Measurements from ENCODE around the gene NDUFS6. TPM values are rescaled to one million over a fixed set of nuclear protein-coding genes. Genes with fewer than 3 reads are reported as not detected.
A peak's percentile ranks its signal among the peaks of the same experiment; 100 is the strongest.
"Not testable (repeated sequence)": the region's sequence is repeated elsewhere in the genome, so short reads cannot be mapped to it uniquely, and the experiment has no call there.

NDUFS6 gene
- total RNA-seq, 6 experiments from 2014 or later: 33.7 to 55.7 (median 46.2) TPM

DNA sequence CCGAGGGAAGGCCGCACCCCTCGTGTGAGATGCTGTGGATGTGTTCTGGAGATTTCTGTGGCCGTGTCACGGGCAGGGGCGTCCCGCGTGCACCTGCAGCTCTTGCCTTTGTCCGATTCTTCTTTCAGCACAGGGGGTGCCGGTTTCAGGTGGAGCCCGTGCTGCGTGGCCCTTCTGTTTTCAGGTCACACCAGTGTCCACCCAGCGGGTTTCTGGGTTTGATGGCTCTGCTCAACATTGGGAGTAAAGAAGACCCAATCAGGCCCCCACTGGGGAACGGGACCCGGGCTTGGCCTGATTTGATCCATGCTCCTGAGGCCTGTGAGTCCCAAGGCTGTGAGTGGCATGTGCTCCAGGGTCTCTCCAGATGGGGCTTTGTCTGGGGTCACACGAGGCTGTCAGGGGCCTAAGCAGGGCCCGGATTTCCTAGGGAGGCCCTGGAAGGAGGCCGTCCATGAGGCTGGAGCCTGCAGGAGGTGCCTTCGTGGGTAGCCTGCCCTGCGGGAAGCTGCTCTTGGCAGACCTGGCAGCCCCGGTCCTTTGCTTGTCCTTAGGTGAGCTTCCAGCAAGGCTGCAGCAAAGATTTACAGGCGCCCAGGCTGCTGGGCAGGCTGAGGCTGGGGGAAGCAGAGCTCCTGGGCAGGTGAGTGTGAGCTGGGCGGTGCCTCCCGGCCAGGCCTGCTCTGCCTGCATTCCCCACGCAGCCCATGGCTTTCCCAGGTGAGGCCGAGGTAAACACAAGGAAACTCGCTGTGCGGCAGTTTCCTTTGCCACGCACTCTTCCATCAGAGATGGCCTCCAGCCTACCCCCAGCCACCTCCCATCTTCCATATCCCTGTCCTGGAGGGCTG is 14.4 kb upstream of the NDUFS6 start:
- TF ChIP-seq, protein P1, sequence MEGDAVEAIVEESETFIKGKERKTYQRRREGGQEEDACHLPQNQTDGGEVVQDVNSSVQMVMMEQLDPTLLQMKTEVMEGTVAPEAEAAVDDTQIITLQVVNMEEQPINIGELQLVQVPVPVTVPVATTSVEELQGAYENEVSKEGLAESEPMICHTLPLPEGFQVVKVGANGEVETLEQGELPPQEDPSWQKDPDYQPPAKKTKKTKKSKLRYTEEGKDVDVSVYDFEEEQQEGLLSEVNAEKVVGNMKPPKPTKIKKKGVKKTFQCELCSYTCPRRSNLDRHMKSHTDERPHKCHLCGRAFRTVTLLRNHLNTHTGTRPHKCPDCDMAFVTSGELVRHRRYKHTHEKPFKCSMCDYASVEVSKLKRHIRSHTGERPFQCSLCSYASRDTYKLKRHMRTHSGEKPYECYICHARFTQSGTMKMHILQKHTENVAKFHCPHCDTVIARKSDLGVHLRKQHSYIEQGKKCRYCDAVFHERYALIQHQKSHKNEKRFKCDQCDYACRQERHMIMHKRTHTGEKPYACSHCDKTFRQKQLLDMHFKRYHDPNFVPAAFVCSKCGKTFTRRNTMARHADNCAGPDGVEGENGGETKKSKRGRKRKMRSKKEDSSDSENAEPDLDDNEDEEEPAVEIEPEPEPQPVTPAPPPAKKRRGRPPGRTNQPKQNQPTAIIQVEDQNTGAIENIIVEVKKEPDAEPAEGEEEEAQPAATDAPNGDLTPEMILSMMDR (IDR thresholded peaks at IDR 0.05): no peak
- no peak for DNase-seq
- Mint-ChIP-seq H3K27ac (no peak overlapping the region), H3K36me3 (ENCODE audit: low read depth) (no peaks in the 10 kb centered on the region), H3K9me3 (no peaks in the 10 kb centered on the region), H3K4me3 (no peak overlapping the region), H3K4me1 (ENCODE audit: low read depth) (peaks cover 33% of the 10 kb centered on the region), H3K27me3 (ENCODE audit: insufficient read depth) (peaks cover 27% of the 10 kb centered on the region)

DNA sequence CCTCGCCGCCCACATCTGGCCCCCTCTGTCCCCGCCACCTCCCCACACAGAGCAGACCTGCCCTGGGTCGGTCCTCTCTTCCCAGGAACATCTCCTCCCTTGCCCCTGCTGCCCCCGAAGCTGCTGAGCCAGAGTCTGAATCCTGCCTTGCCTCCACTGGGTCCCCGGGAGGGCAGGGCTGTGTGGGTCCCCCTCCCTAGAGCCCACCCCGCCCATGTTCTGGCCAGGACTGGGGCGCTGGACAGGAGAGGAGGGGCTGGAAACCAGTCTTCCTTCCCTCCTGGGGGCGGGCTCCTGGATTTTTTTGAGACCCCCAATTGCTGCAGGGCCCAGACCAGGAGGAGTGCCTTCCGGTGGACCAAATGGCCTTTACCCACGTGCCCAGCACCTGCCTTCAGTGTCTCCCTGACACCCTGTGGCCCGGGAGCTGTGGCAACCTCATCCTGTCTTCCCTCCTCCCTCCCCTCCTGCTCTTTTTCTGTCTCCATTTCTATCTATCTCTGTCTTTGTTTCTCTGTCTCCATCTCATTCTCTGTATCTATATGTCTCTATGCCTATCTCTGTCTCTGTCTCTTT is 13.6 kb upstream of the NDUFS6 start:
- no peak for DNase-seq
- Mint-ChIP-seq H3K4me1 (ENCODE audit: low read depth) (peaks cover 40% of the 10 kb centered on the region), H3K4me3 (no peak overlapping the region), H3K9me3 (no peaks in the 10 kb centered on the region), H3K27ac (no peak overlapping the region), H3K36me3 (ENCODE audit: low read depth) (no peaks in the 10 kb centered on the region), H3K27me3 (ENCODE audit: insufficient read depth) (peaks cover 24% of the 10 kb centered on the region)
- TF ChIP-seq, protein P1 (IDR thresholded peaks at IDR 0.05): no peak

DNA sequence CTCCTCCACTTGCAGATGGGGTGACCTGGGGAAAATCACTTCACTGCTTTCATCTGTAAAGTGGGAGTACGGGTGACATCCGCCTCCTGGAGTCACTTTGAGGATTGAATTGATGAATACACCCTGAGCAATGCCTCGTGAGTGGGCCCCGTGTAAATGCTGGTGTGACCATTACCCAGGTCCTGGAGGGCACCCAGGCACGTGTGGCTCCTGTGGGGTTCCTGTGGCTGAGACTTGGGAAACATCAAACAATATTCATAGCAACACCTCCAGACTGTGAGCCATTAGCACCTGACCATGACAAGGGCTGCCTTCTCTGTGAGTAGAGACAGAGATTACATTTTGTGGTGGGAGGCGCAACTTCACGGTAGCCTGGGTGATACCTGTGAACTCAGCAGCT is 13.0 kb upstream of the NDUFS6 start:
- TF ChIP-seq, protein P1 (IDR thresholded peaks at IDR 0.05): no peak
- Mint-ChIP-seq H3K27ac (no peak overlapping the region), H3K4me1 (ENCODE audit: low read depth) (peaks cover 47% of the 10 kb centered on the region), H3K36me3 (ENCODE audit: low read depth) (peaks cover 4% of the 10 kb centered on the region), H3K9me3 (no peaks in the 10 kb centered on the region), H3K27me3 (ENCODE audit: insufficient read depth) (peaks cover 23% of the 10 kb centered on the region), H3K4me3 (no peak overlapping the region)
- DNase-seq: no peak

DNA sequence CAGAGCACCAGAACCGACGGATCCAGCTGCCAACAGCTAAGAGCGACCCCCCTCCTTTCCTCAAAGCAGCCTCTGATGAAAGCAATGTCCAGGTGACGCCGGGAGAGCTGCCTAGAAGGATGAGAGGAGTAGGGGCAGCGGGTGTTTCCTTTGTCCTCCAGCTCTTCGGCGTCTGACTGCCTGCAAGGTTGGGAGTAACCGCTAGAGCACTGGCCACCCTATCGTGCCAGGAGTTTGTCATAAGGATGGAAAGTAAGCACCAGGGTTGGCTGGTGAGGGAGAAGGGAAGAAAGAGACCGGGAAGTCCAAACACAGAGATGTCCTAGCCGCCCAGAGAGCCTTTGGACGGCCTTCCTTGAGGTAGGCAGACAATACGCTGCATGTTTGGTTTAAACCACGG is 12.4 kb upstream of the NDUFS6 start:
- DNase-seq: no peak
- Mint-ChIP-seq H3K36me3 (ENCODE audit: low read depth) (peaks cover 5% of the 10 kb centered on the region), H3K27ac (no peak overlapping the region; the same call in 1 of the 2 replicates), H3K9me3 (no peaks in the 10 kb centered on the region), H3K4me1 (ENCODE audit: low read depth) (peaks cover 53% of the 10 kb centered on the region), H3K27me3 (ENCODE audit: insufficient read depth) (peaks cover 17% of the 10 kb centered on the region), H3K4me3 (peak overlapping the region; percentile 82; the same call in 1 of the 2 replicates)
- TF ChIP-seq, protein P1 (IDR thresholded peaks at IDR 0.05): no peak

DNA sequence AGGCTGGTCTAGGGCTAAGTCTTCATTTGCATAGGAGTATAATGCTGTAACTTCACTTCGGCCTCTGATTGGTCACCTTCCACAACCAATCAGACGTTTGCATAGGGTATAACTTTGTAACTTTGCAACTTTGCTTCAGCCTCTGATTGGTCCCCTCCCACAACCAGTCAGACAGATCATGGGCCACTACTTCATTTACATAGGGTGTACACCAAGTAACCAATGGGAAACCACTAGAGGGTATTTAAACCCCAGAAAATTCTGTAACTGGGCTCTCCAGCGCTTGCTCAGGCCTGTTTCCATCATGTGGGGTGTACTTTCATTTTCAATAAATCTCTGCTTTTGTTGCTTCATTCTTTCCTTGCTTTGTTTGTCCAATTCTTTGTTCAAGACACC is 11.8 kb upstream of the NDUFS6 start:
- peak; percentile 92 for DNase-seq
- Mint-ChIP-seq H3K4me1 (ENCODE audit: low read depth) (peaks cover 59% of the 10 kb centered on the region), H3K4me3 (peak overlapping the region; percentile 82), H3K27me3 (ENCODE audit: insufficient read depth) (peaks cover 13% of the 10 kb centered on the region), H3K27ac (peak overlapping the region; percentile 83)
- H3K9me3 Mint-ChIP-seq; H3K36me3 Mint-ChIP-seq (ENCODE audit: low read depth): not testable (repeated sequence)

DNA sequence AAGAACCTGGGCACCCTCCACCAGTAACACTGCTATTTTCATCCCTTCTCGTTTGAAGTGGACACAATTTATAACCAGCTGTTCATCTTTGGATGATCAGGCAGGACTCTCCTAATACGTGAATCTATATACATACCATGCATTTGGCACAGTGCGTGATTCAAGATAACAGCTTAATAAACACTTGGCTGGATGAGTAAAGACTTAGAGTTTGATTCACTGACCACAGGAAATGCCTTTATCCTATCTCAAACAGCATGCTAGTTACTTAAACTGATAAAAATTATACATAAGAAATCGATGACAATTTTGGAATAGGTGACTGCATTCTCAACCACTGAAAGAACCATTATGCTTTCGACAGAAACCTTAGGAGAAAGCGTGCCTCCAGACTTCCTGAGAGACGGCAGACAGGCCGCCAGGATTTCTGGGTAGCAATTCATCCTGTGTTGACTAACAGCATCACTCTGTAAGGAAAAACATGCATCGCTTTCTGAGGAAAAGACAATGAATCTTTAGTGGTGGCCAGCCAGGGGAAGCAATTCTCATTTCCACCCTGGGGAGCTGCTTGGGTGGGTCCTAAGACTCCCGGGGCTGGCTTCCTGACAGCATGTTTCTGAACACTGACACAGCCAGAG is 11.3 kb upstream of the NDUFS6 start:
- Mint-ChIP-seq H3K36me3 (ENCODE audit: low read depth) (peaks cover 7% of the 10 kb centered on the region), H3K4me3 (peak overlapping the region; percentile 82), H3K27me3 (ENCODE audit: insufficient read depth) (peaks cover 9% of the 10 kb centered on the region), H3K4me1 (ENCODE audit: low read depth) (peaks cover 64% of the 10 kb centered on the region), H3K27ac (peak overlapping the region; percentile 83), H3K9me3 (no peaks in the 10 kb centered on the region)
- peak; percentile 79 for DNase-seq
- TF ChIP-seq, protein P1 (IDR thresholded peaks at IDR 0.05): no peak

Data from HFFc6 (cell line).